ENCODE measurements around the gene G0S2.

GRCh38 chr1:209696673-209697072 lies 21.5 kb downstream of the G0S2 start:
- TF ChIP-seq POLR2A (IDR thresholded peaks at IDR 0.05; ENCODE audit: low read depth, low read length) (no peak), CTCF (conservative IDR thresholded peaks at IDR 0.05; ENCODE audit: low read depth, low read length) (no peak), CEBPB (IDR thresholded peaks at IDR 0.05; ENCODE audit: low read depth, low read length) (no peak), MXI1 (IDR thresholded peaks at IDR 0.05; ENCODE audit: borderline replicate concordance, low read depth, low read length) (no peak), CHD1 (IDR thresholded peaks at IDR 0.05; ENCODE audit: low read depth, low read length) (no peak), USF2 (IDR thresholded peaks at IDR 0.05; ENCODE audit: low read depth, low read length) (no peak), BHLHE40 (IDR thresholded peaks at IDR 0.05; ENCODE audit: low read depth, low read length) (no peak), SMC3 (IDR thresholded peaks at IDR 0.05; ENCODE audit: low read depth, low read length) (no peak), FOS (IDR thresholded peaks at IDR 0.05; ENCODE audit: low read depth, low read length) (no peak), RAD21 (IDR thresholded peaks at IDR 0.05; ENCODE audit: low read length) (no peak), ELK1 (IDR thresholded peaks at IDR 0.05; ENCODE audit: borderline replicate concordance, low read depth, low read length) (no peak), RCOR1 (IDR thresholded peaks at IDR 0.05; ENCODE audit: insufficient replicate concordance, low read length) (no peak)
